GM18868 (cell line): ENCODE data around the gene FHL2.

Experiments used
- ATAC-seq: cut with Tn5 transposase; IDR thresholded peaks from one replicate; pipeline ENCODE4 v1.9.1; 2021; ENCODE audit warnings: mild to moderate bottlenecking, moderate library complexity; ENCODE audit not compliant: unreplicated experiment

FHL2 gene

GRCh38 chr2:105380432-105381100 is 18.3 kb downstream of the FHL2 start:
- no peak for ATAC-seq

- no peak for ATAC-seq
Observed at GRCh38 chr2:105379741-105380186, 19.1 kb downstream of the FHL2 start.

- ATAC-seq: no peak
Observed at GRCh38 chr2:105378921-105379383, 19.9 kb downstream of the FHL2 start.

- ATAC-seq: no peak
Observed at GRCh38 chr2:105378276-105378840, 20.5 kb downstream of the FHL2 start.

- ATAC-seq: no peak
Observed at GRCh38 chr2:105377871-105378270, 21.0 kb downstream of the FHL2 start.

- no peak for ATAC-seq
Observed at GRCh38 chr2:105376789-105377240, 22.0 kb downstream of the FHL2 start.

- no peak for ATAC-seq
Observed at GRCh38 chr2:105376010-105376409, 22.8 kb downstream of the FHL2 start.

- ATAC-seq: no peak
Observed at GRCh38 chr2:105375001-105375561, 23.8 kb downstream of the FHL2 start.

GRCh38 chr2:105373895-105374401 is 24.9 kb downstream of the FHL2 start:
- ATAC-seq: peak; percentile 93

- no peak for ATAC-seq
Observed at GRCh38 chr2:105373344-105373781, 25.5 kb downstream of the FHL2 start.

GRCh38 chr2:105371810-105372209 is 27.0 kb downstream of the FHL2 start:
- no peak for ATAC-seq

- no peak for ATAC-seq
Observed at GRCh38 chr2:105371156-105371555, 27.7 kb downstream of the FHL2 start.

- ATAC-seq: peak; percentile 83
Observed at GRCh38 chr2:105369777-105370690, 28.8 kb downstream of the FHL2 start.

GRCh38 chr2:105368759-105369408 is 30.0 kb downstream of the FHL2 start:
- no peak for ATAC-seq

- ATAC-seq: no peak
Observed at GRCh38 chr2:105365206-105365605, 33.6 kb downstream of the FHL2 start.

- ATAC-seq: no peak
Observed at GRCh38 chr2:105364436-105365139, 34.3 kb downstream of the FHL2 start.

- ATAC-seq: no peak
Observed at GRCh38 chr2:105362862-105363591, 35.8 kb downstream of the FHL2 start.

GRCh38 chr2:105361102-105361889 is 37.6 kb downstream of the FHL2 start:
- ATAC-seq: no peak
